GM11168 (cell line): ENCODE measurements around the gene RAB11B.

ENCODE experiments used
- in situ Hi-C: fragments of 300-500 bp; cut with MboI; formaldehyde crosslinking; loops from one replicate; pipeline ENCODE4 v1.12.0; 2022; ENCODE audit warnings: low sequenced_read_pairs; ENCODE audit not compliant: unreplicated experiment

Gene RAB11B

GRCh38 chr19:8393192-8393870, 3.2 kb downstream of the RAB11B start:
- in situ Hi-C loops: no loop called here

DNA sequence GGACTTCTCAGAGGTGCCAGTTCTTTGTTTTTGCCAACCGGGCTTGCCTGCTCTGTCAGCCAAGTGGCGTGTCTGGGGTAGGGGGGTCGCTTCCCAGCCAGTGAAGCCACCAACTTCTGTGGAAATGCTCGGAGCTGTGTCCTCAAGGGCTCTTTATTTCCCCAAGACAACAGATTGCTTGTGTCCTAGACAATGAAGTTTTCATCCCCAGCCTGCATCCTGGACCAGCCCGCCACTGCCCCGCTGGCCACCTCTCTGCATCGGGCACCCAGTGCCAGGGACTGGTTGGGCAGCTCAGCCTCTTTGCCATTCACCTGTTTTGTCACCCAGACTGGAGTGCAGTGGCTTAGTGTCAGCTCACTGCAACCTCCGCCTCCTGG, 3.7 kb downstream of the RAB11B start:
- in situ Hi-C loops: no loop called here

GRCh38 chr19:8395621-8396082, 5.5 kb downstream of the RAB11B start:
- in situ Hi-C loops: no loop called here

GRCh38 chr19:8396185-8396562, 6.0 kb downstream of the RAB11B start:
- in situ Hi-C loops: no loop called here

DNA sequence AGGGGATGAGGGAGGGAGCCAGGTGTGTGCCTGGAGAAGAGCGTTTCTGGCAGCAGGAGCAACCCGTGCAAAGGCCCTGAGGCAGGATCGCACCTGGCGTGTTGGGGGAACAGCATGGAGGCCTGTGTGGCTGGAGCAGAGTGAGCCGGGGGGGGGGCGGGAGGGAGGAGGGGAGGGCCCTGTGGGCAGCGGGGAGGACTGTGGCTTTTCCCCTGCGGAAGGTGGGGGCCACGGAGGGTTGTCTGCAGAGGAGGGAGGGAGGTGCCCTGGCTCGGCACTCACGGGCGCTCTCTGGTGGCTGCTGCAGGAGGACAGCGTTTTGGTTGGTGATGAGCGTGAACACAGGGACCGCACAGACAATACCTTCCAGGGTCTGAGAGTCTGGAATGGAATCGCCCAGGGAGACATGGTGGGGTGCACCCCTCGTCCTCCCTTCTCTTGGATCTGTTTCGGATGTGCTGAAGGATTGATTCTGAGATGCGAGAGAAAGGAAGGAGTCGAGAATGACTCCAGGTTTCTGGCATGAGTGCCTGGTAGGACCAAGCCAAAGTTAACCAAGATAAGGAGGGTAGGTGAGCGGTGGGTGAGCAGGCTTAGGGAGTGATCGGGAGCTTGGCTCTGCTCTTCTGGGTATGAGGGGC, 6.5 kb downstream of the RAB11B start:
- in situ Hi-C loops: no loop called here

- in situ Hi-C loops: no loop called here
These were observed 7.1 kb downstream of the RAB11B start for GRCh38 chr19:8397271-8397670.

GRCh38 chr19:8397746-8398310, 7.7 kb downstream of the RAB11B start:
- in situ Hi-C loops: no loop called here

DNA sequence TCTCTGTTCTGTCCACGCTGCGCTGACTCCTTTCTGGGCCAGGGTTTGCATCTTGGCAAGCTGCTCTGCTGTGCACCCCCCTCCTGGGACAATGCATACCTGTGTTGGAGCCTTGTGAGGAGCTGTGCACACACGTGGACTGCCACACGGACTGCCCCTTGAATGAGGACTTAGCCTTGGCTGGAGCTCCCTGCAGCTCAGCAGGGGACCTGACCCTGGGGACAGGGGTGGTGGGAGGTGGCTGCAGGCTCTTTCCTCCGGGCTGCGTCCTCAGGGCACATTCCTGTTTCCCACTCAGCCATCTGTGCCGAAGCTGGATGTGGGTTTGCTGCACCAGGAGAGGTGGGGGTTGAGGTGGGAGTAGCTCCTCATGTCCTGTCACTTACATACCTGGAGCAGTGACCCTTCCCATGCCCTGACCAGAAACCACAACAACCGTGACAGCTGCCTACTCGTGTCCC, 8.2 kb downstream of the RAB11B start:
- in situ Hi-C loops: no loop called here

GRCh38 chr19:8399681-8400188, 9.6 kb downstream of the RAB11B start:
- in situ Hi-C loops: no loop called here

DNA sequence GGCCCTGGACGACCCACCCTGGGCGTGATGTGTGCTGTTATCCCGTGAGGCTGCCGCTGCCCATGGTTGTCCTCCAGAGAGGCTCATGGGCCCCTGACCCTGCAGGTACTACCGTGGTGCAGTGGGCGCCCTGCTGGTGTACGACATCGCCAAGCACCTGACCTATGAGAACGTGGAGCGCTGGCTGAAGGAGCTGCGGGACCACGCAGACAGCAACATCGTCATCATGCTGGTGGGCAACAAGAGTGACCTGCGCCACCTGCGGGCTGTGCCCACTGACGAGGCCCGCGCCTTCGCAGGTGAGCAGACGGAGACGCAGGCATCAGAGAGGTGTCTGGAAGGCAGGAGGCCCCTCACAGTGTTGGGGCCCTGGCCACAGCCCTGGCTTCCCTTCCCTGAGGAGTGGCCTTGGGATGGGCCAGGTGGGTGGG, 11.8 kb downstream of the RAB11B start:
- in situ Hi-C loops: no loop called here

DNA sequence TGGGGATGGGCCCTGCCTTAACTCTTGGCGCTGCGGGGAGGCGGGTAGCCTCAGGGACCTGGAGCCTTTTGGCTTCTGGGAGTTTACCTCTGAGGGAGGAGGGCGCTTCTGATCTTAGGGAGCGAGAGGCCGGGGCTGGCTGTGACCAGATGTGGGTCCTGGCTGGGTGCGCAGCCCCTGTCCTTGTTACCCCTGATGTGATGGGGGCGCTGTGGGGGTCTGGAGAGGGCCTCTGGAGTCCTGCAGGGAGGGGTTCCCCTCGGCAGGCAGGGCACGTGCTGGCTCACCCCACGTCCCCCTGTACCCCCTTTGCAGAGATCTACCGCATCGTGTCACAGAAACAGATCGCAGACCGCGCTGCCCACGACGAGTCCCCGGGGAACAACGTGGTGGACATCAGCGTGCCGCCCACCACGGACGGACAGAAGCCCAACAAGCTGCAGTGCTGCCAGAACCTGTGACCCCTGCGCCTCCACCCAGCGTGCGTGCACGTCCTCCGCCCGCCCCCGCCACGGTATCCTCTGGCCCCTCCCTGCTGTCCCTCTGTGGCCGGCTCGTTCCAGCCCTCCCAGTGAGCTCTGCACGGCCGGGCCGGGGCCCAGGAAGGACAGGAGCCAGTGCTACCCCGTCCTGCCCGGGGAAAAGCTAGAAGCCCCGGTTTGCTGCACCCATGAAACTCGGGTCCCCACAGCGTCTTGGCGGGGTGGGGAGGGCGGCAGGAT, 13.1 kb downstream of the RAB11B start:
- in situ Hi-C loops: no loop called here

DNA sequence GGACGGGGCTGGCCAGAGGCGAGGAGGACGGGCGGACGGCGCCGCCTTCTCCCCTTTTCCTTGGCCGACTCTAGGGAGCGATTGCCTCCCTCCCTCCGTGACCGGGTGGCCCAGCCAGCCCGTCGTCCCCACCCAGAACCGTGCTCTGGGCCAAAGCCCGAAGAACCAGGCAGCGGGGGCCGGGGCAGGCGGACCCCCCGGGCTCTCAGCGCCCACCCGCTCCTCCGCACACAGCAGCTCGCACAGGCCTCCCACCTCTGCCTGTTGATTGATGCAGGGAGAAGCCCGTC, 13.6 kb downstream of the RAB11B start:
- in situ Hi-C loops: no loop called here

DNA sequence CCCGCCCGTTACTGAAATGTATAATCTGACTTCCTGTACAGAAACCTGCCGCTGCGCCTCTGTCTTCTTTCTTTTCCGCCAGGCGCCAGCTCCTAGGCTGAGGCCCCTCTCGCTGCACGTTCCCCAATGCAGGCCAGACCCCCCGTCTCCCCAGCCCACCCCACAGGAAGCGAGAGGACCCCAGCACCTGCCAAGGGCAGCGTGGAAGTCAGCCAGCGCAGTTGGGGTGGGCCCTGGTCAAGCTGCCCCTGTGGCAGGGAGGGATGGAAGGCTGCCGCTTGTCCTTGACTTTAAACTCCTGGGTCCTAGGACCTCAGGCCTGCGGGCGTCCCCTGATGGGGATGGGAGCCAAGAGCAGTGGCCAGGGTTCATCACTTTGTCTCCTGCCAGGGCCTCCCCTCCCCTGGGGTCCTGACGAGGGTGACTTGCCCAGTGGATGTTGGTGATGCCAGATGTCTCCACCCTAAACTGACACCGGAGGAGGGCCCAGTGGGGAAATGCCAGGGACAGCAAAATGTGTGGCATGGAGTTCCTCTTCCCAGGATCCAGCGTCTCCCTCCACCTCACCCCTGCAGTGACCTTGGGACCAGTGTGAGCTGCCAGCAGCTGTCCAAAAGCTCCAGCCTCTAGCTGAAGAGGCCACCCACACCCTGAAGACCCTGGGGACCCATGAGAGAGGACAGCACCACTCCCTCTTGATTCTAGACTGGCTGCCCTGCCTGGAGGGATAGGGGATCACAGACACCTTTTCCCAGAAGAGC, 14.4 kb downstream of the RAB11B start:
- in situ Hi-C loops: no loop called here

- in situ Hi-C loops: loop anchor here (10.0 kb wide), 1 partner anchor 94 kb away; the partner anchor contains the start of gene PRAM1
These were observed 20.6 kb downstream of the RAB11B start for GRCh38 chr19:8410718-8411117.

DNA sequence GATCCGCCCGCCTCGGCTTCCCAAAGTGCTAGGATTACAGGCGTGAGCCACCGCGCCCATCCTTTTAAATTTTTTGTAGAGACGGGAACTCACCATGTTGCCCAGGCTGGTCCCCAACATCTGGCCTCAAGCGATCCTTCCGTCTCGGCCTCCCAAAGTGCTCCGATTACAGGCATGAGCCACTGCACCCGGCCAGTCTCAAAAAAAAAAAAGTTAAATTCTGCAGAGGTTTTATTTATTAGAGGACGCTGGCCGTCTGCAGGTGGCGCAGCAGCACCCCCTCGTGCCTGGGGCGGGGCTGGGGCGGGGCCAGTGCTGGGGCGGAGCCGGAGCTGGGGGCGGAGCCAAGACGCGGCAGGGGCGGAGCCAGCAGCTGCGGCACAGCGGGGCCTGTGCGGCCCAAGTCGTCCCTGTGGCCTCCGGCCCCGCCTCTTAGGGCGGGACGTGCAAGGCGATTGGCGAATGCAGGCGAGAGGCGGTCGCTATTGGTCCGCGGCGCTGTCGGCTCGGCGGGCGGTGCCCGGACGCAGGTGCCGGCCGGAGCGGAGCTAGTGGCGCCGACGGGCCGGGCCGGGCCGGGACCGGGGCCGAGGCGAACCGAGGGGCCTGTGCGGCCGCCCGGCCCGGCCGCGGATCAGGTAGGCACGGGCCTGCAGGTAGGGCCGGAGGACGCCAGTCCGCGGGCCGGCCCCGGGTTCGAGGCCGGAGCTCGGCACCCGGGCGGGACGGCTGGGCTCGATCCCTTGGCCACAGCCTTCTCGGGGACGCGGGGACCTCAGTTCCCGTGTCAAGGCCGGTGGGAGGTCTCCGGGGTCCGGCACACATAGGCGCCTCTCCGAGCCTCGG, 22.8 kb downstream of the RAB11B start, which contains the start of gene MARCHF2:
MARCHF2 (plus strand) TSS at position 523 of the 846 bp plus-strand sequence. CDS start 8,536 bp downstream, outside the sequence.
- in situ Hi-C loops: loop anchor here (10.0 kb wide), 1 partner anchor 92 kb away; the partner anchor contains the start of gene PRAM1

GRCh38 chr19:8413629-8413995, 23.5 kb downstream of the RAB11B start:
- in situ Hi-C loops: loop anchor here (10.0 kb wide), 1 partner anchor 91 kb away; the partner anchor contains the start of gene PRAM1

- in situ Hi-C loops: loop anchor here (10.0 kb wide), 1 partner anchor 88 kb away; the partner anchor contains the start of gene PRAM1
These were observed 26.6 kb downstream of the RAB11B start for GRCh38 chr19:8416796-8417195.

DNA sequence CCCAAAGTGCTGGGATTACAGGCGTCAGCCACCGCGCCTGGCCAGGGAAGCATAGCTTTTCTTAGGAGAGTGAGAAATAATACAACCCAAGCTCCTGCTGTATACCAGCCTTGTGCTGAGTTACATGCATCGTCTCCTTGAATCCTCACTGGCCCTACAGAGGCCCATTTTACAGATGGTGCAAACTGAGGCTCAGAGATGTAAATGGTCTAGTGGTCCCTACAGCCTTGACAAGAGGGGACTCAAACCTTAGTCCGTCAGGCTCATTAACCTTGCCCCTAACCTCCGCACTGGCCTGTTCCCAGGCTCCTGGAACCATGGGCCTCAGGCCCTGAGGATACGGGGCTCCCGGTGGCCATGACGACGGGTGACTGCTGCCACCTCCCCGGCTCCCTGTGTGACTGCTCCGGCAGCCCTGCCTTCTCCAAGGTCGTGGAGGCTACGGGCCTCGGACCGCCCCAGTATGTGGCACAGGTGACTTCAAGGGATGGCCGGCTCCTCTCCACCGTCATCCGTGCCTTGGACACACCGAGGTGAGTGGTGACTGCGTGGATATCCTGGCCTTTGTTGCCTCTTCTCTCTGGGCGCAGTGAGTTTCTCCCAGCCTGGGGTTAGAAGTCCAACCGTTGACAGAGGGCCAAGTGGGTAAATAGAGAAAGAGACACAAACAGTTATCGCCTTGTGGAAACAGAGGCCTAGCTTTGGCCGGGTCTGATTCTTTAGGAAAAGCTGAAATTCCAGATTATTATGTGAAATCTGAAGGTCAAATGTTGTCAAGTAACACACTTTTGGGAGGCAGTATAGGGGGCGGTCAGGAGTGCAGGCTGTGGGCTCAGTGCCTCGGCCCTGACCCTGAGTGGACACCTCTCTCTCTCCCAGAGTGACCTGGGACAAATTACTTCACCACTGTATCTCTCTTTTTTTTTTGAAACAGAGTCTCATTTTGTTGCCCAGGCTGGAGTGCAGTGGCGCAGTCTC, 31.6 kb downstream of the RAB11B start:
- in situ Hi-C loops: no loop called here
